GM18868 (cell line): ENCODE data around the gene HOXC5.
"Not testable (repeated sequence)": the region's sequence is repeated elsewhere in the genome, so short reads cannot be mapped to it uniquely, and the experiment has no call there.

ENCODE experiments used
- ATAC-seq: cut with Tn5 transposase; IDR thresholded peaks from one replicate; pipeline ENCODE4 v1.9.1; 2021; ENCODE audit warnings: mild to moderate bottlenecking, moderate library complexity; ENCODE audit not compliant: unreplicated experiment

Gene HOXC5

DNA sequence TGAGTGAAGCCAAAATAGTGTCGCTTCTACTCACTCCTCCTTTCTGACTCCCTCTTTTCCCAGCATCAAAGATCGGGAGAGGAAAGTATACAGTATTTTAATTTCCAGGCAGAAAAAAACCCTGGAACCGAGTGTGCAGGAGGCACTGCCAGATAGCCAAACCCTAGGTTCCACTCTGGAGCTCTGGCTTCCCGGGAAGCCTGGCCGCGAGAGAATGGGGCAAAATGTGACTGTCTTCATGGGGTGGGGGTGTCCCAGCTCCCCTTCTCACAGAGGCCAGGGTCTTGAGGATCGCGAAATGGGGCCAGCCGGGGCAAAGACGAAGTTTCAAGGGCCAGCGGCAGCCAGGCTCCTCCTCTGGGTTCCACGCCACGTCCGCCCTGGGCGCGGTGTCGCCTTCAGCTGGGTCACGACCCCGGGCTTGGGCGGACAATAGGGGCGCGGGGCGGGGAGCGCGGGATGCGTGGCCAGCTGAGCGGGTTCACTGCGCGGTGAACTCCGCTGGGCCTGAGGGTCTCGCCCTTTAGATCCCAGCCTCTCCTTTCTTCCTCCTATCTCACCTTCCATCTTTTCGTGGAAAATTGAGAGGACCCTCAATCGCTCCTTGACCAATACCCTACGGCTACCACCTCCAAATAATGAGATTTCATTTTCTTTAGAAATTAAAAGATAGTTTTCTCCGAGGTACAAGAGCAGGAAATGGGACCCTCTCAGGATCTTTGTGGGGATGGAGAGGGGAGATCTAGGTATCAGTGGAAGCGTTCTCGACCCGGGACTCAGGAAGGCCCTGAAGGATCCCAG, 27.5 kb downstream of the HOXC5 start:
- no peak for ATAC-seq

DNA sequence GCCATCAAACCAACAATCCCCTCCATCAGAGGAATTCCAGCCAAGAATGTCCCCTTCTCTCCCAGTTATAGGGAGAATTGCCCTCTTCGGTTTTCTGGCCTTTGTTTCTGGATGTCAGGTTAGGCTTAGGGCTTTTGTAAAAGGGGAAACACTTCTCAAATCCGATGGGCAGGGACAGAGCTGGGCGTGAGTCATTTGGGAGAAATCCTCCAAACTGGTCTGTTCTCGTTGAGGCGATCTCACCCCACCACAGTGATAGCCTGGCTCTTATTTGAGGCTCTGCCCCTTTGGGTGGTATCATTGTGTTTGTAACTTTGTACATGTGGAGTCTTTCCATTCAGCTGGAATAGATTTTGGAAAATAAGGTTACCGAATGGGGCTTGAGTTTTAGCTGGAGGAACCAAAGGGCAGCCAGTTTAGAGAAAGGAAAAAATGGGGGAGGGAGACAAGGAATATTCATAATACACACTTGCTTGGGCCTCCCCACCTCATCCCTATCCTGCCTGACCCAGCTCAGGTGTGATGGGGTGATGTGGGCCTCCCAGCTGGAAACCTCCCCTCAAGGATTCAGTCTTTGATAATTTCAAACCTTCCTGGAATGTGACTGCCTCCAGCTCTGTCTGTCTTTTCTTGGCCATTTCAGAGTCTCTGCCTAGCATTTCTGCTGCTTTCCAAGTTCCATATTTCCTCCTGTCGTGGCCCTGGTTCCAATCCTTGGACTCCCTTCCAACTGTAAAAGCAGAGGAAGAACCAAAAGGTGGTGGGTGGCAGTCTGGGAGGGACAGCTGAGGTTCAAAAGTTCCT, 28.3 kb downstream of the HOXC5 start:
- ATAC-seq: no peak

DNA sequence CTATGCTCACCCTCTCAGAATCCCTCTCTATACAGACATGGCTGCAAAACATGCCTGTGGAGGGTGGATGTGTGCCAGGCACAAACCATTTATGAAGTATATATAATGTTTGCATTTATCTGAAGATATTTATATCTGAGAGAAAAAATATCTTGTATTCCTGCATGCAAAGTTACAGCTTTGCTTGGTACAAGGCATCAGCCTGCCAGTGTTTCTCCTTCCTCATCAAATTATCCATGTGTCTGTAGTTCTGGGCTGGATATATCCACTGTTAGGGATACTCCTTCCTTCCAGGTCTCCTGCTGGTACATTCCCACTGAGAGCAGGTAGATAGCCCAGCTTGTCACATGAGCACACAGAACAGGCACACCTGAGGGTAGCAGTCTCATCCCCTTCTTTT, 32.8 kb downstream of the HOXC5 start:
- ATAC-seq: no peak

DNA sequence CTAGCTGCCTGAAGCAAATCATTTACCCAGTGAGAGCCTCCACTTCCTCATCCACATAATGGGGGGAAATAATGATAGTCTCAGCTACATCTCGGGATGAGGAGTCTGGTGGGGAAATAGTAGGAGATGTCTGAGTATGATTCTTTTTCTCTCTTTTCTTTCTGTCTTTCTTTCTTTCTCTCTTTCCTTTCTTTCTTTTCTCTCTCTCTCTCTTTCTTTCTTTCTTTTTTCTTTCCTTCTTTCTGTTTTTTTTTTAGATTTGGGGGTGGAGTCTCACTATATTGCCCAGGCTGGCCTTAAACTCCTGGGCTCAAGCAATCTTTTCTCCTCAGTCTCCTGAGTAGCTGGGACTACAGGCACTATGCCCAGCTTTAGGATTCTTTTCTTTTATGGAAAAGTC, 33.6 kb downstream of the HOXC5 start:
- ATAC-seq: no peak

DNA sequence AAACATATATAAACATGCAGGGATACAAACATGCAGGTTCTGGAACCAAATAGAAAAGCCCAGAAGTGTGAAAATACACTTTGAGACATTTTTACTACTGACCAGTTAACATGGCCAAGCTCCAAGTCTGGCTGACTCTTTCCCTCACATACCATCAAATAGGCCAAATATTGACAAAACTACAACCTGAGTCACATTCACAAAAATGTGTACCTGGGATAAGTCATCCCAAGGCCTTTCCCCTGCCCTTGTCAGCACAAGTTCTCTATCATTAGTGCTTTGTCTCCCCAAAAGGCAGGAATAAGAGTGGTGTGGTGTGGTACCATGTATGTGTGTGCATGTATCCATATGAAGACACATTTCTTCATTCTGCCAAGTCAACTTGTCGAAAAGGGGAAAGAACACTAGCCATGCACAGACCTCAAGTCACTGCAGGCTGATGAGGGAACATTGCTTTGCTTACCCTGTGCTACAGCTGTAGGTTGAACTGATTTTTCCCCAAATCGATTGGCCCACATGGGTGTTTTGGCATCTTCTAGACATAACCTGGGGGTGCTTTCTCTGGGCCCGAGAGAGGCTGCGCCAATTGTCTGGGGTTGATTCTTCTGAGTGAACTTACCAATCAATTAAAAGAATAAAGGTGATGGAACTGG, 35.7 kb downstream of the HOXC5 start:
- ATAC-seq: no peak

DNA sequence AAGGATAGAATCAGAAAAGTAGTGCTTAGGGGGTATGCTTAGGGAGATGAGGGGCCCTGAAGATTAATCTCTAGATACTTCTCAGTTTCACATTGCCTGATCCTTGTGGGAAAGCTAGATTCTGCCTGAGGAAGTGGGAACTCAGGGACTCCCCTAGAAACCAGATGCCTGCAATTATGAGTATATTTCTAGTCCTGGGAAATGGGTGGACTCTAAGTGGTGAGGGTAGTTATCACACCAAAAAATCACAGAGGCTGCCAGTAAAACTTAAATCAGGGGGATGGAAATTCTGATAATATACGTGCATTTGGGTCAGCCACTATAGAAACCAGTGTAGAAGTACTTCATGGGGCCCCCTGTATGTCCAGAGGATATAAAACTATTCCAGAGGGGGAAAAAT, 39.1 kb downstream of the HOXC5 start:
- ATAC-seq: no peak

DNA sequence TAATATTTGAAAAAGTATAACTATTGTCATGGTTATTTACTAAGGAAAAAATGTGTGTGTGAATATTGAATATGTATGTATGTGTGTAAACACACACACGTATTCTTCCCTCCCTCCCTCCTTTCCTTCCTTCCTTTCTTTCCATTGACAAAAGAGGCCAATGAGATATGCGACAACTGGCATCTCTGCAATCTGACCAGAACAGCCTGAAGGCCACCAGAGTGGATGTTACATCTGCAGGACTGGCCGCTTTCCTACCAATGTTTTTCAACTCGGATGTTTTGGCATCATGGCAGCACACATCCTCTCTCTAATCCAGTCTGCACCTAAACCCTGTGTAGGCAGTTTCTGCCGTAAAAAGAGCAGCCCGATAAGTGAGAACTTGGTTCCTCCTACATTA, 41.5 kb downstream of the HOXC5 start:
- ATAC-seq: no peak

DNA sequence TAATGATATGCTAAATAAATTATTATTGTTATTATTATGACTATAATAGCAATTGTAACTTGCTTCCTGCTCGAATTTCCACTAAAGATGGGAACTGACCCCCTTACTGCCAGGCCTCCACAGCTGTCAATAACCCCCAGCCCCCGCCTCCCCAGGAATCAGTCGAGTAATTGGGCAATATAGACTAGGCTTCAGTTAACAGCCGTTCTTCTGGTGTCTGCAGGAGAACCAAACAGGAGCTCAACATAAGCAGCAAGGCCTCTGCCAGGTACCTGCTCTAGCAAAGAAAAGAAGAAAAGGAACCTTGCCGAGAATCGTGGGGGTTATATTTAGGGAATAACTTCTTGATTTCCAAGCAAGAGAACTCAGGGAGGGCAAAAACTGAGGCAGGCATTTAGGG, 42.6 kb downstream of the HOXC5 start:
- ATAC-seq: no peak

DNA sequence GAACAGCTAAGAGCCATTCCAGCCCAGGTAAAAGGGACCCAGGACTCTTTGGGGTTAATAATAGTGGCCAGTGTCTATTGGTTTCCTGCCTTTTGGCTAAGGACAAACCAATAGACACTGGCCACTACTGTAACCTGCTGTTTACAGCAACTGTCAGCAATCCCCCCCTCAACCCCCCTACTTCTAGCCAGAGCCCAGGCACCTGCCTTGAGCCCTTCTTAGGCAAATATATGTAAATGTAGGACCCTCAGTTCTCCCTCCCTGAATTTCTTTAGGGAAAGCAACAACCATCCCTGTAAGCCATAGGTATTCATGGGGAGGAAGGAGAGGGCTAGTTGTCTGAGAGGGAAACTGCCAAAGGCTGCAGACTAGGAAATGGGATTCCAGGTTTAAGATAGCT, 43.1 kb downstream of the HOXC5 start:
- ATAC-seq: no peak

DNA sequence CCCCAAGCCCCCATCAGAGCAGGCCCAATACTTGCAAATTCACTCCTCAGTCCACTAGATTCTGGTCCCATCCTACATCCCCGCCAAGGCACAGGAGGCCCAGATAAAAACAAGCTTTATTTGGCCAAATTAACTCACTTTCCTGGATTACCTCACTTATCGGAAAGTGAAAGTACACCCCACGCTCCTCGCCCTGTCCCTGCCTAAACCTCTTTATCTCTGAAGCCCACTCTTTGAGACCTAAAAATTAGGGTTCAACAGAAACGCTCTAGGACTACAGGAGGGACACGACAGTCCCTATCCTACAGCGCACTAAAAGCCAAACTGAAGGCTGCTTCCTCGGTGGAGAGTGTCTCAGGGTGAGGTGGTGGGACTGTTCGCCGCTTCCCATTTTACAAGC, 45.0 kb downstream of the HOXC5 start:
- not testable (repeated sequence) for ATAC-seq

DNA sequence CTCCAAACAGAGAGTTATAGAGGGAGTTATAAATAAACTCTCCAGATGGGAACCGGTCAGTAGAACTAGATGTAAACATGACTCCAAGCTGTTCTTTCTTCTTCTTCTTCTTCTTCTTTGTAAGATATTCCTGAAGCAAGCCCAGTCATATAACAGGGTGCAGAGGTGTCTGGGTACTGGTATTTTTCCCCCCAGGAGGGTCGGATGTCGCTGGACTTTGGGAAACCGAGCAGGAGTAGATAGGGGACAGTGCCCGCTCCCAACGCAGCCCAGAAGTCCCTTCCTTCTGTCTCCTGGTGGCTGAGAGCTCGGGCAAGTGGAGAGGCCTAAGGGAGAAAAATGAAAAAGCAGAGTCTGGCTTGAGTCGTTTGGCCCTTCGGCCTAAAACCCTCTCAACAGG, 46.3 kb downstream of the HOXC5 start:
- ATAC-seq: not testable (repeated sequence)

DNA sequence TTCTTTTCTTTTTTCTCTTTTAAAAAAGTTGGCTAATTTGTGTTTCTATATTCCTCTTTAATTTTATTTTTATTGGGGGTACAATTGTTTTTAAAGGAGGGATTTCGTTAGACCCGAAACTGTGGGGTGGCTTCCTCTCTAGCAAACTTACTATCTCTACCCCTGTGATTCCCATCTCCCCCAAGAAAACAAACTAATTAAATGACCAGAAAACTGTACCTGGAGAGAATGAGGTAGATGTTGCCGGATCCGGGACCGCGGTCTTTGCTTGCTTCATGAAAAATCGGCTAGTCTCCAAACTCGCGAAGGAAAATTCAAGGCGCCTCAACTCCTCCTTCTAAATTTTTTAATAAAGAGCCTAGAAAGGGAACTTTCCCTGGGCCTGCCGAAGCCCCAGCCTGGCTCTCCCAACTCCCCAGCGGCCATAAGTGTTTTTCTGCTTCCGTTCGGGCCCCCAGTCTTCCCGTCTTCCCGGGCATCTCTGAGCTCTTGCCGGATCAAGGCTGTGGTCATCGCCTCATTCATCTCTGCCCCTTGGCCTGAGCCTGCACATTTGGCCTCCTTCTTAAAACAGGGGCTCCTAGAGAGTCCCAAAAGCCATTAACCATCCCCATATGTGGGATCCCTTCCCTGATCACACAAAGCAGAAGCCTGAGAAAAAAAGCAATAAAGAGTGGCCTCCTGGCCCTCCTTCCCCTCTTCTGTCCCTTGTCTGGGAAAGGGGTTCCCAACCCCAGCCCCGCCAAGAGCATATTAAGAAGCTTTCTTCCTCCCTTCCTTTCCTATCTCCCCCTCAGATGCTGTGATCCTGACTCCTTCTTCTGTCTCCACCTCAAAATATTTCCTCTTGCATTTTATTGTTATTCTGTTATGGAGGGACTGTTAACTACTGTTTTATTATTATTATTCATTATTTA, 47.4 kb downstream of the HOXC5 start:
- ATAC-seq: not testable (repeated sequence)

DNA sequence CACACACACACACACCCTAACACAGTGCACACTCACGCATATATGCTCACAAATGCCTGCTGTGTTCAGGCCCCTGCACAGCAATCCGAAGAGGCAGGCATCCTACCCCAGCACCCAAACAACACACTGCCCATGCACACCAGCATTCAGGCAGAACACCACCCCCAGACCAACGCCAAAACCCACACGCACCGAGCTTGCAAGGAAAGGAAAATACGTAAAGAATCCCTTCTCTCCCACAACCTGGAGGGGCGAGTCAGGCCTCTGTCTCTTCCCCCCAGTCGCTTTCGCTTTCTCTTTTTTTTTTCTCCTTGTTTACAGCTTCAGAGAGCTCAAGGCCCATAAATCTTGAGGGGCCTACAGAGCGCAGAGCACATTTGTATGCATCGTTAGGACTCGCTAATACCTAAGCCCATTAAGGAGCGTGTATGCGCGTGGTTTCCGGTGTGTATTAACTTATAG, 48.2 kb downstream of the HOXC5 start:
- not testable (repeated sequence) for ATAC-seq

DNA sequence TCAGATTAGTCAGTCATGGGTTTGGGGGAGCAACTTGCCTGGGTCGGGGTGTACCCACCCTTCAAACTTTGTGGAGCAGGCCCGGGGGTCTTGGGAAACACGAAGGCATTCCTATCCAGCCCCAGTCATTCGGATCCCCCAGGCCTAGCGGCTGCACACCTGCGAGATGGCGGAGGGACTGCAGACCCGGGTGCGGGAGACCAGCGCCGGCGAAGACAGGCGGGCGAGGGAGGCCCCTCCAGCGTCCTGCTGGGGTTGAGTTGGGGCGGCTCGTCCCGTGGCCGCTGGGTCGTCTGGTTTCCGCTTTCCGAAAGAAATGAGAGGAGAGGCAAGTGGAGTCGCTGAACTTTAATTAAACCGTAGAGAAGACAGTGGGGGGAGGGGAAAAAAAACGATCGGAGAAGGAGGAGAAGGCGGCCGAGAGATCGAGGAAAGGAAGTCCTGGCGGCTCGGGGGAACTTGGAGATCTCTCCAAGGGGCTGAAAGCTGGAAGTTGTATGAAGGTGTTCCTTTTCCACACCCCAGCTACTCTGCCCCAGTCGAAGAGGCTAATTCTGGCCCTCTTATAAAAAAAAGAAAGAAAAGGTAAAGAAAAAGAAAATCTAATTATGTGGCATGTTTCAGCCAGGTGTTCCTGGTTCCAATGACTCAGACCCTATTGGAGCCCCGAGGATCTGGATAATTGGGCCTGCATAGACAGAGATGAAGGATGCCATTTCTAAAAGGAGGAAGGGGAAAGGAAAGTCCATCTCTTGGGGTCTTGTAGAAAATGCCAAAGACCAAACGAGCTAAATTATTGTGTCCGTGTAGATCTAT, 48.9 kb downstream of the HOXC5 start:
- ATAC-seq: not testable (repeated sequence)

DNA sequence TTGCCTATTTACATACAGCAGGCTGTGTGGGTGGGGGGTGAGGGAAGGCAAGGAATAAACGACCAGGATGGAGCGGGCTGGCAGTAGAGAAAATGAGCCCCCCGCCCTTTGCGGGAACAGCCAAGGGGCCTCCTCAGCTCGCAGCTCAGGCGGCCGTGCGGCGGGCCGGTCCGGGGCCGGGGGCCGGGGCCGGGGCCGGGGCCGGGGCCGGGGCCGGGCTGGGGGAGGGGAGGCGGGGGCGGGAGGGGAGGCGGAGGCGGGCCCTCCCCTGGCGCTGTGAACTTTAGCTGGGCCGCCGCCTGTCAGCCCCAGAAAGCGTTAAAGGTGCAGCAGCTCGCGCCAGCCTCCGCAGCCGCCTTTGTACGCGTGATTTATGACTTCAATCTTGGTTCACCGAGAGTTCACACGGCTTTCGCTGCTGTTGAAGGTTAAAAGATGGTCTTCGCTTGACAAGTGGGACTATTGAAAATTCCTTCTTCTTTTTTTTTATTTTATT, 49.6 kb downstream of the HOXC5 start:
- no peak for ATAC-seq
